HG03103 (cell line): ENCODE results near the gene TEN1.
"Not testable (repeated sequence)": the region's sequence is repeated elsewhere in the genome, so short reads cannot be mapped to it uniquely, and the experiment has no call there.

Experiments
- ATAC-seq: cut with Tn5 transposase; IDR thresholded peaks from one replicate; pipeline ENCODE4 v1.9.1; 2021; ENCODE audit warnings: low read depth; ENCODE audit not compliant: unreplicated experiment

TEN1 gene

DNA sequence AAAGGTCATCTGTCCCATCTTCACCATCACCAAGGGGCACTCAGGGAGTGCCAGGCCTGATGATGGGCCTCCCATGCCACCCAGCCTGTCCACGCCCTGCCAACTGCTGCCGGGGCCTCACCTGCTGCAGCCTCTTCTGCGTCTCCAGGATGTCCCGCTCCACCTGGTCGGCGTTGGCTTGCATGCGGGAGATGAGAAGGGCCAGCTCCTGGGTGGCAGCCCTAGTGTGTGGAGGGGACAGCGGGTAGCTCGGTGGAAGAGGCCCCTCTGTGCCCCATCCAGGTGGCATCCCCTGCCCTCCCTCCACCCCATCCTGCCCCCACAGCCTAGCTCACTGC lies 44.8 kb downstream of the TEN1 start:
- ATAC-seq: no peak

DNA sequence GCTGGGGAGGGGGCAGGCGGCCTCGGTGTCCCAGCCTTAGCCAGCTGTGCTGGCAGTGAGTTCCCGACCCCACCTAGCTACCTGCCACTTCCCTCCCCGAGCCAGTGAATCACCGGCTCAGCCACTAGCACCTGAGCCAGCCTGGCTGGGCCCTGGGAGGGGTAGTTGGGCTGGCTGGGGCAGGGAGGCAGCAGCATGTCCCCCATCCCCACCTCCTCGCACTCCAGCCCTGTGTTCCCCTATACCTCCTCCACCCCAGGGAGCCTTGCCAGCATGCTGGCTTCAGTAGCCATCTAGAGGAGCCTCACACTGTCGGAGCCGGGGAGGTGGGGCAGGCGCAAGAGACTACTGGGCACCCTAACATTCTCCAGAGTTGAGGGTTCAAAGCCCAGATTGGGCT lies 45.3 kb downstream of the TEN1 start:
- ATAC-seq: no peak

DNA sequence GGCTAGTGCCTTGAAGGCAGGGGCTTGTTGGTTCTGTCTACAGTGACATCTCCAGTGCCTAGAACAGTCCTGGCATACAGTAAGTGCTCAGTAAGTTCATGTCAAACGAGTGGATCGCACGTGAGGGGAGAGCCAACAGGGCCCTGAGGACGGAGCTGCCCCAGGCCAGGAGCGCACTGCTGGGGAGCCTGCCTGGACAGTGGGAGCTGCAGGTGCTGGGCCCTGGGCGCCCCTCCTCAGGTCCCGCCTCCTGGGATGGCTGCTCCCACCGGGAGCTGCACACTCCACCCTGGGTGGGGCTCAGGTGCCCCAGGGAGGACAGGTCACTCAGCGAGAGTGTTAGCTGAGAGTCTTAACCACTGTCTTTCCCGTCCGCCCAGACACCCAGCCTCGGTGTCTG lies 46.3 kb downstream of the TEN1 start:
- no peak for ATAC-seq

DNA sequence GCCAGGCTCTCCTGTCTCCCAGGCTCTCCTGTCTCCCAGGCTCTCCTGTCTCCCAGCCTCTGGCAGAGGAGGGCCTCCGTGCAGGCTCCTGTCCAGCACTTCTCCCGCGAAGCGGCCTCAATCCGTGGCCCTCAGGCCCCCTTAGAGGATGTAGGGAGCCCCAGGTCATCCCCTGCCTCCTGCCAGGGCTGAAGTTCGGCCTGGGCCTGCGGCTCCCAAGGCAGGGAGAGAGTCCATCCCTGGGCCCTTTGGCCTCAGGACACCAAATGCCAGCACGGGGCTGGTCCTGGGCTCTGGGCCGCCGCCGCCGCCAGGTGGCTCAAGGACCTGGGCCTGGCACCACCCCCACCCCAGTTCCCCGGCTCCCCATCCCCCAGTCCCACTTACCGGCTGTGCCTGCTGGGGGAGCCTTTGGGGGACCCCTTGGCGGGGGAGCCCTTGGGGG lies 47.7 kb downstream of the TEN1 start:
- no peak for ATAC-seq

DNA sequence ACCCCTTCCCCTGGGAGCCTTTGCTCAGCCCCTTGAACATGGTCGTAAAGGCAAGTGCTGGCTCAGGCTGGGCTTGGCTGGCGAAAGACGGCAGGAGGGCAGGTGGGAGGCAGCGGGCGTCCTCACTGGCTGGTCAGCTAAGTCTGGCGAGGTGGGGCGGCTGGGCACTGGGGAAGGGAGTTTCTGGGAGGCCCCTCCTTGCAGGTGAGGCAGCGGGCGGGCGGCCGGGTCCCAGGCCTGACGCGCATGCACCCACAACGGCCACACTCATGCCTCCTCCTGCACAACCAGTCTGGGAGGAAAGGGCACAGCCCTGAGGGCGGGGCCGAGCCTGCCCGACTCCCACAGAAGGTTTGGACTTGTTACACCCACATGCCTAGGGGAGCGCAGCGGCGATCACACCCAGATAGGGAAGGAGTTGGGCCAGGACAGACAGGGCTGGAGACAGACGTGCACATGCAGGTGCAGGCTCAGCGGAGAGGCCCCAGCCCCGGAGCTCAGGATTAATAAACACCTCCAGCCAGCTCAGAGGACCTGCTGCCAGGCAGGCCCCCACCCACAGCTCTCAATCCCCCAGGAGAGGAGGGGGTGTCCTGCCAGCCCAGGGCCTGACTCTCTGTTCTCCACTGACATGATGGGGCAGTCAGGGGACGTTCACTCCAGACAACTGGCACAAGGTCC lies 48.3 kb downstream of the TEN1 start, which contains the start of gene EVPL:
Gene EVPL, minus strand, starts transcription at position 148 of the 681 bp plus-strand sequence. Its CDS starts 108 bp downstream, at position 40.
- no peak for ATAC-seq

DNA sequence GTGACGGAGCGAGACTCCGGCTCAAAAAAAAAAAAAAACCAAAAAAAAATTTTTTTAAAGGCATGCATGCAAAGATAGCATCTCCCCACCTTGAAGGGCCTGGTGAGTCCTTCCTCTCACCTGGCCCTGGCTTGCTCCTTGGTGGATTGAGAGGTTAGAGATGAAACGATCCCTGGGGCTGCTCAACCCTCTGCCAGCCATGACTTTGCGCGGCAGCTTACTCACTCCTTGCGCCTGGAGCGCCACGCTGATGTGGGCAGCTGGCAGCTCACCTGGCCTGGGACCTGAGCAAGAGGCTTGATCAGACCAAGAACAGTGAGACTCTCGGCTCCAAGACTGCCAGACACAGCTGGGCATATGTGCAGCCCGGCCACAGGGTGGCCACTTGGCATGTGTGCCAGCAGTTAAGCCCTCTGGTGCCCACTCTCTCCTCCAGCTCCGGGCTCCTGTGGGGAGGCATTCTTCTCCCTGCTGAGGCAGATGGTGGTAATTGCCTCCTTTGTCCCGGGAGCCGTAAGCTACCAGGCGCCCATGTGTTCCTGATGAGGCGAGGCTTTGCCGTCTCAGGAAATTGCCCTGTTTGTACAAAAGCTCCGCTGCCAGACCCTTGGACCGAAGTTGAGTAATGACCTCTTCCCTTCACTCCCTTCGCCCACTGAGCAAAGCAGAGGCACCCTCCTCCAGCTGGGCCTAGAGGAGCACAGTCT lies 53.2 kb downstream of the TEN1 start:
- no peak for ATAC-seq

DNA sequence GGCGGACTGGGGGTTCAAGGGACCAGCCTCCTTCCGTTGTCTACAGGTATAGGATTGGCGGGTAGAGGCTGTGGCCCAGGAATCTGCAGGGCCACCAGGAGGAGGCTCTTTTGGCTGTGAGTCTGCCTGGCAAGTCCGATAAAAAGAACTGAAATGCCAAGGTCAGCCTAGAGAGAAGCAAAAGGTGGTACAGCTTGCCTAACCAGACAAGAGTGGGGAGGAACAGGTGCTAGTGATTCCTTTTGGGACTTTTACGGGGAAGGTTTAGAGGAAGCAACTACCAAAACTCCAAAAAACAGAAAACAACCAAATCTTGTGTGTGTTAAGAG lies 53.7 kb downstream of the TEN1 start:
- no peak for ATAC-seq

DNA sequence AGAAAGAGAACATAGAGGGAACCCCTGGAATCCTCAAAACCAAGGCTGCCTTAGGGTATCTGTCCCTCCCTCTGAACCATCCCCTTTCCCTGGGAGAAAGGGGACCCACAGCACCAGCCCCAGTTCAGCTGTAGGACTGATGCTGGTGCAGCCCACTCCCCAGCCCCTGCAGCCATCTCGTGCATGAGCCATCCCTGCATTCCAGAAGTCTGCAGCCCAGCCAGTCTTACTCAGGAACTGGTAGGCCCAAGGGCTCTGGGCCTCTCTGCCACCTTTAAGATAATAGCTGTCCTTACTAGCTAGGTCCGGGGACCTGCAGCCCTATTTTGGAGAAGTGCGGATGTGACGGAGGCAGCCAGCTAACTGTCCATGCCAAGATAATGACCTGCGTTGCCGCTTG lies 54.1 kb downstream of the TEN1 start:
- ATAC-seq: no peak

DNA sequence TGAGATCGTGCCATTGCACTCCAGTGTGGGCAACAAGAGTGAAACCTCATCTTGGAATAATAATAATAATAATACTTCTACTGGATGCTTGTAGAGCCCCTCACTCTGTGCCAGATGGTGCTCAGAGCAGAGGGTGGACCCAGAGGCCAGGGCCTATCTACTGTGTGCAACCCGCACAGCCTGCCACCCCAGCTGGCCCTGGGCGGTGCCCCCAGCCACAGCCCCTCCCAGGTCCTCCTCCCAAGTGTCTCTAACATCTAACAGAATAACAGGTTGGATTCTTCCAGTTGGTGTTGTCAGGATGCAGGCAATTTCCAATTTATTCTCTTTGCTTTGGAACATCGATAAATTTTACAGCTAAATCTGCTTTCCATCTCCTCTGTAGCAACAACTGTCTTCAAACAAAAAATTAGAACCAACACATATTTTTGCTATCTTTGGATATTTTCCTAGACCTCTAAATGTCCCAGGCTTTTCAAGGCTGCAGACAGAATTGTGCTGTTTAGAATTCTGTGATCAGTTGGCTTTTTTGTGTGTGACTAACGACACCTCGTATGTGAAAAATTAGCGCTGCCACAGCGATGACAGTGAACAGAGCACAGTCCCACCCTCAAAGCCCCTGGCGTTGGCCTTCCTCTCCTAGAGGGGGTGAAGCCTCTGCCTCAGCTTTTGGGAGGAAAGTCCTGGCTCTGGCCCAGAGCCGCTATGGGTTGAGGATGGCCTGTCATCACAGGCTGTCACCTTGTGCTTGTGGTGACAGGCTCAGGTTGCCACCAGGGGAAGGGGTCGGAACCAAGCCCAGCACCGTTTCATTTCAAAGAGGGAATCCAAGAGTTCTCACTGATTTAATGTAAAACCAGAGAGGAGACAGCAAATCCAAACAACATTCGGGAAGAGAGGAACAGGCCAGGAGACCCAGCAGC lies 55.6 kb downstream of the TEN1 start:
- no peak for ATAC-seq

DNA sequence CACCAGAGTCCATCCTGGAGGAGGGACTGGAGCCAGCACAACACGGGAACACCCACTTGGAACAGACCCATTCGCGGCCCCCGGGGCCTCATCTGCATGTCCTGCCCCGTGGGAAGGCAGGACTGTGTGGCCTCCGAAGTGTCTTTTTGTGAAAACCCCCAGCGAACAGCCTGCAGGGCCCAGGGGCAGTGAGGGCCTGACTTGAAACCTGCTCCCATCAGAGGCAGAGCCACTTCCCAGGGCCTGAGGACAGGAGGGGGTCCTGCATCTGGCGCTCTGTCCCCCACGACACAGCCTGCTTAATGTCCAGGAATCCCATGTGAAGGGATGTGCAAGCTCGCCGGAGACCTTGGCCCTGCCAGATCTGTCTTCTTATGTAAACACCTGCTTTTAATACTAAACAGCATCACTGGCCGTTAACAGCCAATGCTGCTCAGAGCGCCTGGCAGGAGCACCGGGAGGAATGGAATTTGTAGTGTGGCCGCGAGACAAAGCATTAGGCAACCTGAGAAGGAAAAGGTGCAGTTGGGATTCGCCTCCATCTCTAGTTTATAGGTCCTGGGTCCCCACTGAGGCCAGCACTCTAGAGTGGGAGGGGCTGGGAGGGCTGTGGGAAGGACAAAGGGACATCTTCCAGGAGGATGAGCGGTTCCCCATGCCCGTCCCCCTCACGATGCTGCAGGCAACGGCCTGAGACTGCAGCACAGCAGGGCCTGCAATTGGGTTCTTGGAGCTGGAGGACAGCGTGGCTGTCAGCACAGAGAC lies 57.6 kb downstream of the TEN1 start:
- no peak for ATAC-seq

DNA sequence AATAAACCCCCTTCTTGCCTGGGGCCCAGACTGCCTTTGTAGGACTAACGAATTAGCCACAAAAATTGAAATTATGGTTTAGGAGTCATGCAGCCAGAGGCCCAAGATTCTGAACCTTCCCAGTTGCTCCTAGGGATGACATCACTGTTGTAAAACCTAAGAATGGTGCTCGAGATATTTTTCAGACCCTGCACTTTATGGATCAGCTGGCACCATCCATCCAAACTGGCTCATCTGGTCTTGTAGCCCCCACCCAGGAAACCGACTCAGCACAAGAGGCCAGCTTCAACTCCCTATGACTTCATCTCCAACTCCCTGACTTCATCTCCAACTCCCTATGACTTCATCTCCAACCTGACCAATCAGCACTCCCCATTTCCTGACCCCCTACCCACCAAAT lies 59.0 kb downstream of the TEN1 start:
- no peak for ATAC-seq

DNA sequence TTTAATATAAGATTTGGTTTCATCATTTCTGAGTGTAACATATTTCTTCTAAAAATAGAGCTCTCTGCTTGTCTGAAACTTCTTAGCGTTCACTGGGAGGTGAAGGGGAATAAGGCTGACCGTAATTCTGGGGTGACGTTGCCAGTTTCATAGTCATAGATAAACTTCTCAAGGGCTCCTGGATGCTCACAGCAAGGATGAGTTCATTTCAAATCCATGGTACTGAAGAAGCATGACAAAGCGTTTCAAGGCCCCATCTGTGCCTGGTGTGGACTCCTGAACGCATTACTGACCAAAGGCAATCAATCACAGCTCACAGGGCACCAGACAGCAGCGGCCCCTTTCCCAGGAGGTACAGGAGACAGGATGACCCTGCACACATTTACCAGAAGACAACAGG lies 60.1 kb downstream of the TEN1 start:
- ATAC-seq: no peak

DNA sequence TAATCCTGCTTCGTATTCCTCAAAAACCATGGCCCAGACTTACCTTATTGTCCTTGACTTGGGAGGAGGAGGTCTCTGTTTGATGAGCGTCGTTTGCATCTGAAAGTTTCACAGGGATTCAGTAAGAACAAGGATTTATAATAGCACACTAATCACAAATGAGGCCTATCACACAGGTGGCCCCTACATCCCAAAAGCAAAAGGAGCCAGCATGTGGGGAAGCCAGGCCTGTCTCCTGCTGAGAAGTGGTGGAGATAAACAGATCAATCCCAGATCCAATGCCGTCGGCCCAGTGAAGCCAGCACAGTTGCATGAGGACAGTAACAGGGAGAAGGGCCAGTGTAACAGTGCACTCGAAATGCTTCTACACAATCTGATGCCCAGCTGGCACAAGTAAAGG lies 61.3 kb downstream of the TEN1 start:
- ATAC-seq: no peak

DNA sequence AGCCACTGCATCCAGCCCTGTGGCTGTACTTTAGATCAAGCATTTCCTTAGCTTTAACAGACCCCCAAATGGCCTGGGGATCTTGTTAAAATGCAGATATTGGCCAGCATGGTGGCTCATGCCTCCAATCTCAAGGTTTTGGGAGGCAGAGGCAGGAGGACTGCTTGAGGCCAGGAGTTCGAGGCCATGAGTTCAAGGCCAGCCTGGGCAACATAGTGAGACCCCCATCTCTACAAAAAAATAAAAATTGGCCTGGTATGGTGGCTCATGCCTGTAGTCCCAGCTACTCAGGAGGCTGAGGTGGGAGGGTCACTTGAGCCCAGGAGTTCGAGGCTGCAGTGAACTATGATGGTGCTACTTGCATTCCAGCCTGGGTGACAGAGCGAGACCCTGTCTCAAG lies 63.8 kb downstream of the TEN1 start:
- not testable (repeated sequence) for ATAC-seq

DNA sequence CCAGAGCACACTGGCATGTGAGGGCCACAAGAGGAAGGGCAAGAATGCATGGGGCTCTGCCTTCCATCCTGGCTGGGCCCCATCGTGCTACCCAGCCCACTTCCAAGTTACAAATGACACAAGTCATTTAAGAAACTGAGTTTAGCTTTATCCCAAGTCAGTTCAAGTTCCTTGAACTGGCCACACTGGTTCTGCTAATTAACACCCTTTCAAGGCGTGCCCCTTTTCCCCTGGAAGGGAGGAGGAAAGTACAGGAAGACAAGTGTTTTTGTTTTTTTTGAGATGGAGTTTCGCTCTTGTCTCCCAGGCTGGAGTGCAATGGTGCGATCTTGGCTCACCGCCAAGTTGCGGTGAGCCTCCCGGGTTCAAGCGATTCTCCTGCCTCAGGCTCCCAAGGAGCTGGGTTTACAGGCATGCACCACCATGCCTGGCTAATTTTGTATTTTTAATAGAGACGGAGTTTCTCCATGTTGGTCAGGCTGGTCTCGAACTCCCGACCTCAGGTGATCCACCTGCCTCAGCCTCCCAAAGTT lies 65.5 kb downstream of the TEN1 start:
- not testable (repeated sequence) for ATAC-seq

DNA sequence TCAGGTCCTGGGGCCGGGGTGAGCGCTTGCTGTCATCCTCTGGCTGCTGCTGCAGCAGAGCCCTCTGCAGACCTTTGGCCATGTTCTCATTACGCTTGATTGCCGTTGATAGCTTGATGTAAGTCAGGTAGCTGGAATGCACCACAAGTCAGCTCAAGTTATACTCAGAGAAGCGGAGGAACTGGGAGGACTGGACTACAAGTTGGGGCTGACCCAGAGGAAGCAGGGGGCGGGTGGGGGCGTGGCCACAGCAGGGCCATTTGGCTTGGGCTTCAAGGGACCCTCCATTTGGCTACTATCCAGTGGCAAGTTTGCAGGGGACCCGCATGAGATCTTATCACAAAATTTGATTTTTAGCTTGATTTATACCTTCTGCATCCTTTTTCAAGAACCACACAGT lies 67.0 kb downstream of the TEN1 start:
- ATAC-seq: no peak

DNA sequence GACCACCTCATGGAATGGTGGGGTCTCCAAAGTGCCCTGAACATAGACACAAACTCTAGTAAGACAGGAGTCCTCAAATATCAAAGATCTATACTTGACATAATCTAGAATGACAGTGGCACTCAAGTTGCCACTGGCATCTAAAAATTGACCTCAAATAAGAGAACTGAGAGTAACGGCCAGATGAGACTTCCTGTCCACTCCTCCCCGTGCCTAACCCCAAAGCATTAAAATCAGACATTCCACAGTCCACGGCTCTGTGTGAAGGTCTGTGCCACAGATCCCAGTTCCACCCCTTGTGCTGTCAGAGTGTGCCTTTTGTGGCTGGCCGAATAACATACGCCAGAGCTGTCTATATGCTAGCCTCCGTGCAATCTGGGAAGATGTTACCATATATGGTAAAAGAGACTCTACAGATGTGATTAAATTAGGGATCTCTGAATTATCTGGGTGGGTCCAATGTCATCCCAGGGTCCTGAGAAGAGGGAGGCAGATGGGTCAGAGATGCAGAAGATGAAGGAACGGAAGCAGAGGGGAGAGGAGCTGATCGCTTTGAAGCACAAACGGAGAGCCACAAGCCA lies 69.1 kb downstream of the TEN1 start:
- ATAC-seq: no peak

DNA sequence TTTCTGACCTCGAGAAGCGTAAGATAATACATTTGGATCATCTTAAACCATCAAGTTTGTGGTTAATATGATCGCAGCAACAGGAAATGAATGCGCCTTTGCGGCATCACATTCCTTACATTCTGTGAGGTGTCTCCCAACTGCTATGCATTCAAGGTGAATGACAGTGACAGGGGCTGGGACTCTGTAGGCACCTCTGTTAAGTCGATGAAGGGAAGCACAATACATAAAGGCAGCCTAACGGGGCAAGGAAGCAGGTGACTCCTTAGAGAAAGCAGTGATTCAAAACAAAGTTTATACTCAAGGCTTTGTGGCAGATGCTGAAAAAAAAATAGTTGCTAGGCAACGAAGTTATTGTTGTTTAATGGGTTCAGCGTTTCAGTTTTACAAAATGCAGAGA lies 69.7 kb downstream of the TEN1 start:
- no peak for ATAC-seq

DNA sequence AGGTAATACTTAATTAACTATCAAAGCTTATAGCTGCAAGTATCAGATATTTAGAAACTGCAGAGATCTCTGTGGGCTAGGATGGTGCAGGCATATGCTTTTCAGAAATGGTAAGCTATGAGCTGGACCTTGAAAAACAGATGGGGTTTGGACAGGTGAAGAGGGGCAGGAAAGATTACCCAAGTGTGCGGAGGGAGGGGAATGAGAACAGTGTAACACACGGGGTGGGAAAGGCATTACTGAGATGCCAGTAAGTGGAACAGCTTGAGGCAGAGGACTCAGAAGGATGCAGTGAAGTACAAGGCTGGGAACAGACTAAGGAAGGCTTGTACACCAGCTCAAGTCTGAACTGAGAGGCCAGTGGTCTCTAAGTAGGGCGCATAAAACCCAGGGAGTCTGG lies 70.2 kb downstream of the TEN1 start:
- ATAC-seq: no peak
